H1 (cell line): ENCODE measurements around the gene OR8B4. TPM values are rescaled to one million over a fixed set of nuclear protein-coding genes. Genes with fewer than 3 reads are reported as not detected.

Experiments used
- CTCF ChIA-PET: fragments of 300-600 bp; sonication (Branson Sonifier 250); formaldehyde crosslinking; loops from one replicate; lab custom pipeline; 2021; ENCODE audit not compliant: partially characterized antibody; lab: Charles Lee
- POLR2A ChIA-PET: fragments of 300-600 bp; sonication (Branson Sonifier 250); formaldehyde crosslinking; loops from one replicate; lab custom pipeline; 2021; ENCODE audit warnings: inconsistent platforms; ENCODE audit not compliant: partially characterized antibody; lab: Charles Lee
- DNase-seq, 2 experiments: peaks; one replicate each; pipeline versions ENCODE4 v3.0.0 to v3.0.0-alpha.2; 2010 to 2022; ENCODE audit warnings: low spot score in 2 of 2, low read depth in 1 of 2, mixed read lengths in 1 of 2
- FAIRE-seq: peaks from 2 replicates; lab custom pipeline; 2011; peaks lifted over from hg19 to GRCh38; lab: Jason Lieb, UNC
- H2AFZ ChIP-seq: 2 replicates; pipeline ENCODE4 v1.8.1; 2012; ENCODE audit warnings: low read length, inconsistent platforms
- H2AK5ac ChIP-seq: 2 replicates; pipeline ENCODE4 v1.6.1; 2013; ENCODE audit warnings: low read depth, low read length
- H2BK120ac ChIP-seq: replicated peaks from 2 replicates; pipeline ENCODE3; 2013; ENCODE audit warnings: low read depth, low read length, inconsistent platforms
- H2BK12ac ChIP-seq: 2 replicates; pipeline ENCODE4 v1.6.1; 2013; ENCODE audit warnings: low read depth, low read length
- H2BK15ac ChIP-seq: 2 replicates; pipeline ENCODE4 v1.6.1; 2013; ENCODE audit warnings: low read length
- H2BK20ac ChIP-seq: 2 replicates; pipeline ENCODE4 v1.6.1; 2013; ENCODE audit warnings: low read length
- H2BK5ac ChIP-seq: 2 replicates; pipeline ENCODE4 v1.6.1; 2013; ENCODE audit warnings: low read depth, low read length
- H3K14ac ChIP-seq: 2 replicates; pipeline ENCODE4 v1.6.1; 2013; ENCODE audit warnings: inconsistent platforms; ENCODE audit not compliant: insufficient read length
- H3K18ac ChIP-seq: 2 replicates; pipeline ENCODE4 v1.6.1; 2013; ENCODE audit warnings: low read length; ENCODE audit errors: extremely low read depth
- H3K23ac ChIP-seq: 2 replicates; pipeline ENCODE4 v1.6.1; 2013; ENCODE audit warnings: inconsistent platforms; ENCODE audit not compliant: insufficient read length
- H3K23me2 ChIP-seq: 2 replicates; pipeline ENCODE4 v1.6.1; 2013; ENCODE audit warnings: low read depth, low read length
- H3K27ac ChIP-seq: 2 replicates; pipeline ENCODE4 v1.6.1; 2011; ENCODE audit warnings: low read depth, low read length, inconsistent platforms
- H3K27me3 ChIP-seq, 4 experiments: replicated peaks in 1 of 4; 1 replicate in 1 of 4; 2 replicates in 3 of 4; pipeline versions ENCODE4 v1.6.1 to v1.8.1; 2011 to 2013; ENCODE audit warnings: low read length in 3 of 4, mild to moderate bottlenecking in 3 of 4, inconsistent platforms in 2 of 4, mixed read lengths in 2 of 4, moderate library complexity in 1 of 4; ENCODE audit not compliant: control insufficient read depth in 3 of 4, insufficient read depth in 3 of 4; ENCODE audit errors: extremely low read depth in 1 of 4
- H3K36me3 ChIP-seq, 4 experiments: 2 replicates each; pipeline versions ENCODE4 v1.6.1 to v1.8.1; 2011 to 2013; ENCODE audit warnings: mild to moderate bottlenecking in 4 of 4, low read length in 3 of 4, moderate library complexity in 2 of 4, control low read depth in 1 of 4, inconsistent platforms in 1 of 4; ENCODE audit not compliant: insufficient read depth in 4 of 4, control insufficient read depth in 2 of 4
- H3K4ac ChIP-seq: replicated peaks from 2 replicates; pipeline ENCODE3; 2013; ENCODE audit warnings: low read length, low read depth, mixed read lengths, inconsistent platforms; ENCODE audit not compliant: insufficient read length
- H3K4me1 ChIP-seq, 4 experiments: replicated peaks in 1 of 4; 1 replicate in 1 of 4; 2 replicates in 3 of 4; pipeline versions ENCODE4 v1.6.1 to v1.8.1; 2011 to 2013; ENCODE audit warnings: low read length in 3 of 4, inconsistent platforms in 2 of 4, mixed read lengths in 1 of 4; ENCODE audit not compliant: insufficient read depth in 4 of 4, control insufficient read depth in 3 of 4
- H3K4me2 ChIP-seq, 2 experiments: 2 replicates each; pipeline versions ENCODE4 v1.6.1 to v1.8.1; 2011 to 2013; ENCODE audit warnings: low read depth in 2 of 2, low read length in 2 of 2, control low read depth in 1 of 2, inconsistent platforms in 1 of 2, mild to moderate bottlenecking in 1 of 2; ENCODE audit not compliant: insufficient read depth in 1 of 2
- H3K4me3 ChIP-seq, 4 experiments: fragments of 200-600, 300-600 bp in 1 of 4; sonication (generic), shearing (Covaris generic), sonication (Bioruptor Twin) in 1 of 4; 2 replicates each; pipeline versions ENCODE4 v1.5.1 to v1.8.1; 2011 to 2016; ENCODE audit warnings: low read length in 4 of 4, low read depth in 3 of 4, control low read depth in 2 of 4, inconsistent platforms in 2 of 4, mild to moderate bottlenecking in 2 of 4, mixed read lengths in 1 of 4, moderate library complexity in 1 of 4; ENCODE audit not compliant: insufficient read depth in 2 of 4; ENCODE audit errors: extremely low read depth in 1 of 4
- H3K56ac ChIP-seq: replicated peaks from 2 replicates; pipeline ENCODE3; 2013; ENCODE audit warnings: low read depth, mild to moderate bottlenecking, mixed read lengths, low read length, inconsistent platforms; ENCODE audit not compliant: insufficient read length
- H3K79me1 ChIP-seq: 2 replicates; pipeline ENCODE4 v1.6.1; 2013; ENCODE audit warnings: low read depth, low read length, control low read depth
- H3K79me2 ChIP-seq, 2 experiments: 2 replicates each; pipeline versions ENCODE4 v1.6.1 to v1.8.1; 2012 to 2013; ENCODE audit warnings: low read length in 2 of 2, mild to moderate bottlenecking in 2 of 2, inconsistent platforms in 1 of 2; ENCODE audit not compliant: insufficient read depth in 2 of 2, control insufficient read depth in 1 of 2
- H3K9ac ChIP-seq, 4 experiments: replicated peaks in 1 of 4; 1 replicate in 1 of 4; 2 replicates in 3 of 4; pipeline versions ENCODE4 v1.6.1 to v1.8.1; 2011 to 2013; ENCODE audit warnings: low read depth in 3 of 4, low read length in 3 of 4, control low read depth in 2 of 4, mild to moderate bottlenecking in 2 of 4, moderate library complexity in 2 of 4, inconsistent platforms in 1 of 4; ENCODE audit errors: extremely low read depth in 1 of 4
- H3K9me3 ChIP-seq, 2 experiments: 2 replicates each; pipeline versions ENCODE4 v1.6.1 to v1.8.1; 2012 to 2013; ENCODE audit warnings: mild to moderate bottlenecking in 2 of 2, moderate library complexity in 2 of 2, control low read depth in 1 of 2, inconsistent platforms in 1 of 2, low read depth in 1 of 2, low read length in 1 of 2, mixed read lengths in 1 of 2; ENCODE audit not compliant: insufficient read depth in 2 of 2
- H4K20me1 ChIP-seq, 2 experiments: replicated peaks in 1 of 2; 2 replicates each; pipeline versions ENCODE3 to v1.8.1; 2011 to 2013; ENCODE audit warnings: inconsistent platforms in 2 of 2, low read length in 2 of 2, mild to moderate bottlenecking in 1 of 2; ENCODE audit not compliant: insufficient read depth in 2 of 2, control insufficient read depth in 1 of 2
- H4K5ac ChIP-seq: 2 replicates; pipeline ENCODE4 v1.6.1; 2013; ENCODE audit warnings: low read length, low read depth, mixed read lengths, inconsistent platforms; ENCODE audit not compliant: insufficient read length
- H4K8ac ChIP-seq: 2 replicates; pipeline ENCODE4 v1.8.0; 2013; ENCODE audit warnings: mild to moderate bottlenecking, moderate library complexity, low read length, inconsistent platforms; ENCODE audit not compliant: insufficient read depth; ENCODE audit errors: extremely low read depth
- H4K91ac ChIP-seq: replicated peaks from 2 replicates; pipeline ENCODE3; 2013; ENCODE audit warnings: low read length, mixed read lengths, inconsistent platforms; ENCODE audit not compliant: insufficient read length
- EZH2 ChIP-seq: fragments of 200-600 bp; sonication (generic); IDR thresholded peaks from 2 replicates; pipeline ENCODE4 v1.7.1; 2012; ENCODE audit warnings: low read depth, mild to moderate bottlenecking, moderate library complexity, low read length, inconsistent platforms; ENCODE audit not compliant: severe bottlenecking
- JUND ChIP-seq: IDR thresholded peaks from 2 replicates; pipeline ENCODE4 v1.6.1; 2011; ENCODE audit warnings: mild to moderate bottlenecking, improper control_type of control experiment, low read length
- WGBS, 2 experiments: shearing (Covaris generic) in 1 of 2; methylation state at CpG; one replicate each; pipeline versions ENCODE4 v1.1.6 to v1.1.7; 2013 to 2015; ENCODE audit warnings: low lambda C conversion rate in 2 of 2, mixed read lengths in 2 of 2, inconsistent platforms in 1 of 2, low coverage in 1 of 2, missing lambda C conversion rate in 1 of 2; ENCODE audit not compliant: insufficient replicate concordance in 2 of 2, insufficient coverage in 1 of 2, insufficient read length in 1 of 2; ENCODE audit errors: extremely low coverage in 1 of 2, missing lambda C conversion rate in 1 of 2; 5-methylcytosine and 5-hydroxymethylcytosine counted together
- polyA plus RNA-seq, 7 experiments: library from polyadenylated mRNA; depleted of rRNA in 3 of 7; stranded (reverse) in 5 of 7; unstranded in 2 of 7; fragments of >200 nt in 5 of 7; fragments of 200-250 nt in 2 of 7; gene quantifications; 1 replicate in 5 of 7; 2 replicates in 1 of 7; 4 replicates in 1 of 7; pipeline versions ENCODE4 v1.2.1 to v1.2.3, GENCODE V29; 2011 to 2013; ENCODE audit warnings: missing spikeins in 2 of 7, mixed read lengths in 2 of 7
- total RNA-seq: library from RNA; stranded (reverse); fragmentation: NEBNext Ultra II Directional; extraction: Animal tissue kit (Norgen Biotek cat#: 25700); gene quantifications from 2 replicates; pipeline ENCODE4 v1.2.1, GENCODE V29; 2021

The OR8B4 gene
- total and polyA plus RNA-seq, 2 of the 8 experiments (the other 6 are each of a cell fraction or from before 2014, with no cell fraction given): not detected

- H4K8ac ChIP-seq: no peak overlapping the region
- no peak overlapping the region for H4K91ac ChIP-seq
- no peak overlapping the region for H3K4me3 ChIP-seq
- no peak overlapping the region for H3K56ac ChIP-seq
- H3K4ac ChIP-seq: no peak overlapping the region
- TF ChIP-seq EZH2: no peak
- TF ChIP-seq JUND: no peak
- H4K5ac ChIP-seq: no peak overlapping the region
- no peak overlapping the region for H3K23ac ChIP-seq
- no peak for DNase-seq
- no peak overlapping the region for H2BK20ac ChIP-seq
- no peaks in the 10 kb centered on the region for H3K36me3 ChIP-seq
- H2BK5ac ChIP-seq: no peak overlapping the region
- peaks cover 0 to 2% of the 10 kb centered on the region in 2 experiments; a peak in 1 of 4 replicates for H3K9me3 ChIP-seq
- no peaks in the 10 kb centered on the region for H4K20me1 ChIP-seq
- POLR2A ChIA-PET: interaction anchor here (1.3 kb wide), 1 partner anchor 22 kb away, joined by 3 read pairs; no protein-coding TSS in a partner anchor
- H3K4me1 ChIP-seq: no peaks in the 10 kb centered on the region
- no peaks in the 10 kb centered on the region for H3K27me3 ChIP-seq
- H3K23me2 ChIP-seq: no peaks in the 10 kb centered on the region
- 100% methylated on average over 1 of the region's 1 CpG; no CpG with 5 or more reads in 1 of the 2 experiments for WGBS, 2 experiments
- H3K18ac ChIP-seq: no peak overlapping the region
- CTCF ChIA-PET: interaction anchor here (1.2 kb wide), 1 partner anchor 91 kb away, joined by 3 read pairs; no protein-coding TSS in a partner anchor
- no peak overlapping the region for H2AK5ac ChIP-seq
- no peak for FAIRE-seq
- no peak overlapping the region for H2BK12ac ChIP-seq
- no peak overlapping the region for H3K4me2 ChIP-seq
- no peak overlapping the region for H2BK120ac ChIP-seq
- no peak overlapping the region for H3K27ac ChIP-seq
- no peak overlapping the region for H2BK15ac ChIP-seq
- no peak overlapping the region for H3K14ac ChIP-seq
- no peaks in the 10 kb centered on the region for H3K79me2 ChIP-seq
- H3K9ac ChIP-seq: no peak overlapping the region
- H3K79me1 ChIP-seq: no peaks in the 10 kb centered on the region
- no peak overlapping the region for H2AFZ ChIP-seq
Observed at GRCh38 chr11:124460459-124460858, 35.8 kb upstream of the OR8B4 start.
